ENCODE measurements around the gene CYB561A3. TPM values are rescaled to one million over a fixed set of nuclear protein-coding genes. Genes with fewer than 3 reads are reported as not detected.

CYB561A3 gene
- total and polyA plus RNA-seq, 5 donors: 11.6 to 18.5 (median 17.3) TPM

DNA sequence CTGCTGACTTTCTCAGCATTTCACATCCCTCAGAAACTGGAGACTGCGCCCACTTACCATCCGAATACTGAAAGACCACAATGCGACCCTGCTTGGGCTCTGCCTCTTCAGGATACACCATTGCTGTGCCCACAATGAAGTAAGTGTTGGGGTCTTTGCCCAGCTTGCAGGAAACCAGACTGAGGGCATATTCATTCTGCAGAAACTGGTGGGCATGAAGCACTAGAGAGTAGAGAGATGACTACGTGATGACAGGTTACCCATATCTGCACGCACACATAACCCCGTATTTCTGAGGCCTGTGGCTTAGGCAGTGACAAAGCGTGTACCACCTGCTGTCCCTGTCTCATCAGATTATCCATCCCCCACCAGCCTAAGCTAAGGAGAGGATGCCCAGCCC, 51.9 kb downstream of the CYB561A3 start:
- ATAC-seq (no peak), DNase-seq (no peak)
- no peak overlapping the region for H3K4me3 ChIP-seq (ENCODE audit: low read length)
- intact Hi-C loops (cut with DNase I): no loop called here
- H3K4me1 ChIP-seq (ENCODE audit: control insufficient read depth, insufficient read depth, low read length): no peaks in the 10 kb centered on the region
- no peak overlapping the region for H3K27ac ChIP-seq (ENCODE audit: low read length)
- H3K27me3 ChIP-seq (ENCODE audit: control insufficient read depth, insufficient read depth): no peaks in the 10 kb centered on the region
- H3K9me3 ChIP-seq (ENCODE audit: control insufficient read depth, low read length): no peaks in the 10 kb centered on the region
- 92% methylated on average over 7 of the region's 7 CpGs for WGBS

DNA sequence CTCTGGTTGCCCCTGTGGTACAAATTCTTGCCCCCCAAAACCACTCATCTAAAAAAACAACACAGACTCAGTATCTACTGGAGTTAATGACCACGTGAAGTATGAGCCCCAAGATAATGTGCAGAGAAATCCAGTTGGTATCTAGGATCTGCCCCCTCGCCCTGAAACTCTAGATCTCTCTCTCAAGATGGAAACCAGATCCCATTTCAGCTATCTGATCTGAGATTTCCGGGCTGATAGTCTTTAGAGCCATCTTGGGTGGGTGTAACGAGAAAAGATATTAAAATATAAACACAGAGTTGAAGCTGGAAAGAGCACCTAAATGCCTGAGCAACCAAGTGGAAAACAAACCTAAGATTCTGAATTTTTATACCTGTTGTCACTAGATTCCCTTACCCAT, 52.5 kb downstream of the CYB561A3 start:
- Histone ChIP-seq H3K27me3 (ENCODE audit: control insufficient read depth, insufficient read depth) (no peaks in the 10 kb centered on the region), H3K4me1 (ENCODE audit: control insufficient read depth, insufficient read depth, low read length) (no peaks in the 10 kb centered on the region), H3K27ac (ENCODE audit: low read length) (no peak overlapping the region), H3K4me3 (ENCODE audit: low read length) (no peak overlapping the region), H3K9me3 (ENCODE audit: control insufficient read depth, low read length) (no peaks in the 10 kb centered on the region)
- WGBS: 90% methylated on average over 4 of the region's 4 CpGs
- intact Hi-C loops (cut with DNase I): no loop called here
- ATAC-seq: no peak
- DNase-seq: no peak

DNA sequence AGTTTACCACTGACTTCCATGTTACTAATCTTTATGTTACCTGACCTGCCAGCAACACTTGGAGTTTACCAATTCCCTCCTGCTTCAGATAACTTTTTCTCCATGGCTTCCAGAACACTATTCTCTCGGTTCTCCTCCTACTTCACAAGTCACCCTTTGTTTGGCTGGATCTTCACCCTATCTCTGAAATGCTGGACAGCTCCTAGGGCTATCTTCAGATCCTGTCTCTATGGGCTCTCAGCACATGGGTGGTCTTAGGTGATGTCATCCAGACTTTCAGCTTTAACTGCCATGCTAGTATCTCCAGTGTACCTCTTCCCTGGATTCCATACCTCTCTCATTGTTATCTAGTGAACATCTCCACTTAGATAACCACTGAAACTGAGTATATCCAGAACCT, 54.3 kb downstream of the CYB561A3 start:
- Histone ChIP-seq H3K27me3 (ENCODE audit: control insufficient read depth, insufficient read depth) (no peaks in the 10 kb centered on the region), H3K27ac (ENCODE audit: low read length) (no peak overlapping the region), H3K4me1 (ENCODE audit: control insufficient read depth, insufficient read depth, low read length) (no peaks in the 10 kb centered on the region), H3K9me3 (ENCODE audit: control insufficient read depth, low read length) (no peaks in the 10 kb centered on the region), H3K4me3 (ENCODE audit: low read length) (no peak overlapping the region)
- DNase-seq (no peak), ATAC-seq (no peak)
- intact Hi-C loops (cut with DNase I): no loop called here
- WGBS: 48% methylated on average over 1 of the region's 1 CpG

DNA sequence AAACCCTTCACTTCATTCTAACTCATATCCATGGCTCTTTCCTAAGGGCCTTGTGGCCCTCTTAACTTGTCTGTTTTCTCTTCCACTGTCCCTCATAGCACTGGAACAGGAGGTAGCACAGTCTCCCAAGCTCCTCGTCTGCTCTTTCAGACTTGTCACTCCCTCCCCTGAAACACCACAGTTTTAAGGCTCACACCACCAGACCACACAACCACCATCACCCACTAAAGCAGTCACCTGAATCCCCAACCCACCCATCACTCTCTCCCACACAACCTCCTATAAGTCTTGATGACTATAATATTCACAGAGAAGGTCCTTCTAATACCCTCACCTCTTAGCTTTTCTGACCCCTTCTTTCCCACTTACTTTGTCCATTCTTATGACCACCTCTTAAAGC, 55.5 kb downstream of the CYB561A3 start:
- ATAC-seq (no peak), DNase-seq (no peak)
- H3K27ac ChIP-seq (ENCODE audit: low read length): no peak overlapping the region
- no peaks in the 10 kb centered on the region for H3K27me3 ChIP-seq (ENCODE audit: control insufficient read depth, insufficient read depth)
- no peaks in the 10 kb centered on the region for H3K4me1 ChIP-seq (ENCODE audit: control insufficient read depth, insufficient read depth, low read length)
- 87% methylated on average over 1 of the region's 1 CpG for WGBS
- intact Hi-C loops (cut with DNase I): no loop called here
- no peak overlapping the region for H3K4me3 ChIP-seq (ENCODE audit: low read length)
- H3K9me3 ChIP-seq (ENCODE audit: control insufficient read depth, low read length): no peaks in the 10 kb centered on the region

DNA sequence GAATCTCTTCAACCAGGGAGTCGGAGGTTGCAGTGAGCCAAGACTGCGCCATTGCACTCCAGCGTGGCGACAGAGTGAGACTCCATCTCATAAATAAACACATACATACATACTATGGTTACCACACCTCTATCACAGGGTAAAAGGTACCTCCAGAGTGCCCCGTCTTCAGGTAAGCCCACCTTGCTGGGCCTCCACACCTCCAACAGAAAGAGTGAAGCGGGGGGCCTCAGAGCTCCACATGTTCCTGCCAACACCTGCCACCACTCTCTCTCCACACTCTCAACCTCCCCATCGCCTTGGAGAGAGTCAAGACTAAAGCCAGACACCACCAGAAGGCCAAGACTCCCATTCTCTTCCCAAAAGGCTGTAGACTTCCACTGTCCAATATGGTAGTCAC, 56.3 kb downstream of the CYB561A3 start:
- Histone ChIP-seq H3K27me3 (ENCODE audit: control insufficient read depth, insufficient read depth) (no peaks in the 10 kb centered on the region), H3K9me3 (ENCODE audit: control insufficient read depth, low read length) (no peaks in the 10 kb centered on the region), H3K27ac (ENCODE audit: low read length) (no peak overlapping the region), H3K4me3 (ENCODE audit: low read length) (no peak overlapping the region), H3K4me1 (ENCODE audit: control insufficient read depth, insufficient read depth, low read length) (no peaks in the 10 kb centered on the region)
- DNase-seq (no peak), ATAC-seq (no peak)
- intact Hi-C loops (cut with DNase I): no loop called here
- 98% methylated on average over 7 of the region's 7 CpGs for WGBS

DNA sequence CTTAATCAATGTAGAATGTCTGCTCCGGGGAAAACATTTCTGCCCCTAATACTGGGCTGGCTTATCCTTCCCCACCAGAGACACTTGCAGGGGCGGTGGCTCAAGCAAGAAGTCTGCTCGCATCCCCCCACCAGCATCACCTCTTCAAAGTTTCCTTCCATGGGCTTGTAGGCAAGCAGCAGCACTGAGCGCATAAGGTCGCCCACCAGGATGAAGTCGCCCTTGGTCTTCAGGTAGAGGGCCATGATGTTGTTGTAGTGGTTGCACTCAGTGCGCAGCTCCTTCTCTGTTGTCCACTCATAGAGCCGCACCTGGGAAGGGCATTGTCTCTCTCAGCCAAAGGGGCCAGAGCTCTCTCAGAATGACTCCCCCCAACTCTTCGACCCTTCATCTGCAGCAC, 58.0 kb downstream of the CYB561A3 start:
- Histone ChIP-seq H3K9me3 (ENCODE audit: control insufficient read depth, low read length) (no peaks in the 10 kb centered on the region), H3K27me3 (ENCODE audit: control insufficient read depth, insufficient read depth) (no peaks in the 10 kb centered on the region), H3K4me1 (ENCODE audit: control insufficient read depth, insufficient read depth, low read length) (no peaks in the 10 kb centered on the region), H3K27ac (ENCODE audit: low read length) (no peak overlapping the region), H3K4me3 (ENCODE audit: low read length) (no peak overlapping the region)
- 96% methylated on average over 9 of the region's 9 CpGs for WGBS
- DNase-seq (no peak), ATAC-seq (no peak)
- intact Hi-C loops (cut with DNase I): no loop called here

DNA sequence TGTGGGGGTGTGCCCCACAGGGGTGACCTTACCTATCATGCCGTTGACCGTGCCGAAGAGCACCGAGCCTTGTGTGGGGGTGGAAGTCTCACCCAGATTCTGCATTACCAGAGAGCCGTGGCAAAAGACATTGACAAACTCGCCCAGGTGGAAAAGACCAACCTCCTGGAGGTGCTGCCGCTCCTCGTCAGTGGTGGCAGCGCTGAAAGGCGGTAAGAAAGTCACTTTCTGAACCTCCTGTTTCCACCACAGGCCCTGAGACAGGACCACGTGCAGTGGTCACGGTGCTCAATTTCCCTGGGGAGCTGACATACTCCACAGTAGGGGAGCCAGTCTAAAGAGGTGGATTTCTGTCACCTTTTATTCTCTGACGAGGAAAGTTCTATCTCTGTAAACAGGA, 59.1 kb downstream of the CYB561A3 start:
- H3K27ac ChIP-seq (ENCODE audit: low read length): no peak overlapping the region
- no peak for ATAC-seq
- intact Hi-C loops (cut with DNase I): no loop called here
- 91% methylated on average over 13 of the region's 13 CpGs for WGBS
- peaks cover 3% of the 10 kb centered on the region for H3K4me1 ChIP-seq (ENCODE audit: control insufficient read depth, insufficient read depth, low read length)
- H3K9me3 ChIP-seq (ENCODE audit: control insufficient read depth, low read length): no peaks in the 10 kb centered on the region
- DNase-seq: no peak
- no peak overlapping the region for H3K4me3 ChIP-seq (ENCODE audit: low read length)
- no peaks in the 10 kb centered on the region for H3K27me3 ChIP-seq (ENCODE audit: control insufficient read depth, insufficient read depth)

Other genes with a start within 250 kb of the CYB561A3 start
- 10 to 100 TPM; 17.6 to 25.4 (median 19.6) TPM for gene VPS37C, start 200.5 kb downstream of the CYB561A3 start, total RNA-seq
- gene VPS37C, start 200.5 kb downstream of the CYB561A3 start, polyA plus RNA-seq: 14.6 TPM
- gene PGA3, start 158.4 kb downstream of the CYB561A3 start, total RNA-seq: 1 to 10 TPM in 3 of 4 donors, under 1 TPM in 1; 0.59 to 2.5 (median 1.6) TPM
- 1.7 TPM for gene PGA3, start 158.4 kb downstream of the CYB561A3 start, polyA plus RNA-seq
- 1 to 10 TPM in 2 of 4 donors, under 1 TPM in 2; 0.71 to 7.4 (median 2.8) TPM for gene PGA4, start 139.5 kb downstream of the CYB561A3 start, total RNA-seq
- 4.1 TPM for gene PGA4, start 139.5 kb downstream of the CYB561A3 start, polyA plus RNA-seq
- 1 to 10 TPM in 2 of 4 donors, under 1 TPM in 2; 0.54 to 3.4 (median 0.81) TPM for gene PGA5, start 120.7 kb downstream of the CYB561A3 start, total RNA-seq
- gene PGA5, start 120.7 kb downstream of the CYB561A3 start, polyA plus RNA-seq: 3.6 TPM
- gene VWCE, start 66.6 kb downstream of the CYB561A3 start, total RNA-seq: 1 to 10 TPM in 3 of 4 donors, under 1 TPM in 1; 0.97 to 2.2 (median 1.3) TPM
- gene VWCE, start 66.6 kb downstream of the CYB561A3 start, polyA plus RNA-seq: 0.70 TPM
- gene DDB1, start 28.8 kb downstream of the CYB561A3 start, total RNA-seq: 100 to 1,000 TPM; 126 to 132 (median 130) TPM
- 103 TPM for gene DDB1, start 28.8 kb downstream of the CYB561A3 start, polyA plus RNA-seq
- gene TKFC, start 28.7 kb downstream of the CYB561A3 start, total RNA-seq: 10 to 100 TPM; 12.7 to 19.0 (median 16.7) TPM
- gene TKFC, start 28.7 kb downstream of the CYB561A3 start, polyA plus RNA-seq: 15.7 TPM
- 10 to 100 TPM; 24.0 to 27.4 (median 26.9) TPM for gene TMEM138, start 492 bp upstream of the CYB561A3 start, total RNA-seq
- 23.9 TPM for gene TMEM138, start 492 bp upstream of the CYB561A3 start, polyA plus RNA-seq
- gene TMEM216, start 30.7 kb upstream of the CYB561A3 start, total RNA-seq: 1 to 10 TPM; 4.6 to 7.5 (median 5.4) TPM
- 6.8 TPM for gene TMEM216, start 30.7 kb upstream of the CYB561A3 start, polyA plus RNA-seq
- gene CPSF7, start 68.1 kb upstream of the CYB561A3 start, total RNA-seq: 10 to 100 TPM; 40.8 to 49.2 (median 43.5) TPM
- 26.0 TPM for gene CPSF7, start 68.1 kb upstream of the CYB561A3 start, polyA plus RNA-seq
- 10 to 100 TPM; 32.9 to 41.2 (median 33.3) TPM for gene SDHAF2, start 68.2 kb upstream of the CYB561A3 start, total RNA-seq
- 57.8 TPM for gene SDHAF2, start 68.2 kb upstream of the CYB561A3 start, polyA plus RNA-seq
- under 1 TPM; 0.09 to 0.86 (median 0.68) TPM for gene LRRC10B, start 146.9 kb upstream of the CYB561A3 start, total RNA-seq
- 0.57 TPM for gene LRRC10B, start 146.9 kb upstream of the CYB561A3 start, polyA plus RNA-seq
- 10 to 100 TPM; 17.4 to 48.3 (median 43.5) TPM for gene SYT7, start 219.2 kb upstream of the CYB561A3 start, total RNA-seq
- gene SYT7, start 219.2 kb upstream of the CYB561A3 start, polyA plus RNA-seq: 36.2 TPM